Hepatocyte (in vitro differentiated cells): ENCODE measurements around the gene EIF4H.

ENCODE experiments used
- CTCF ChIP-seq: fragments of 200-600 bp; sonication (generic); IDR thresholded peaks from 2 replicates; pipeline ENCODE4 v1.5.1; 2016; ENCODE audit warnings: antibody characterized with exemption, mild to moderate bottlenecking; ENCODE audit not compliant: poor library complexity
- EZH2 ChIP-seq: fragments of 200-600 bp; sonication (generic); IDR thresholded peaks from 2 replicates; pipeline ENCODE4 v1.6.1; 2016; ENCODE audit warnings: antibody characterized with exemption, mild to moderate bottlenecking, borderline replicate concordance
- EZH2phosphoT487 ChIP-seq: fragments of 200-600 bp; sonication (generic); IDR thresholded peaks from one replicate; pipeline ENCODE4 v1.6.1; 2018; ENCODE audit warnings: antibody characterized with exemption, mild to moderate bottlenecking, low read depth, moderate library complexity; ENCODE audit not compliant: unreplicated experiment, severe bottlenecking

DNA sequence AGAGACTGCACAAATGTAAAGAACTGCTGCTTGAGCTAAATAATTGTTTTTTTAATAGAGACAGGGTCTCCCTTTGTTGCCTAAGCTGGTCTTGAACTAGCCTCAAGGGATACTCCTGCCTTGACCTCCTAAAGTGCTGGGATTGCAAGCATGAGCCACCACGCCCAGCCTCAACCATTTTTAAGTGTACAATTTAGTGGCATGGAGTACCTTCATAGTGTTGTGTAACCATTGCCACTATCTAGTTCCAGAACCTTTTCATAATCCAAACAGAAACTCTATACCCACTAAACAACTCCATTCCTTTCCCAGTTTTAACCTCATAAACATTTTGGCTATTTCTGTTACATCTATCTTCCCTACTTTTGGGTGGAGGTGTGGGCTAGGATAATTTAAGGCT, 6.7 kb downstream of the EIF4H start:
- TF ChIP-seq CTCF, result no peak
- TF ChIP-seq EZH2phosphoT487, result no peak
- TF ChIP-seq EZH2, result no peak
